Testis (tissue), 3 donors: ENCODE results near the gene VPS13C. TPM values are rescaled to one million over a fixed set of nuclear protein-coding genes. Genes with fewer than 3 reads are reported as not detected.
A peak's percentile ranks its signal among the peaks of the same experiment; 100 is the strongest.

Source experiments
- DNase-seq: peaks from one replicate; pipeline ENCODE4 v3.0.0-alpha.2; 2019
- H3K27ac ChIP-seq, 2 donors: fragments of 200-600 bp; sonication (generic); one replicate each; pipeline ENCODE4 v1.5.1; 2019
- H3K27me3 ChIP-seq: fragments of 200-600 bp; sonication (generic); one replicate; pipeline ENCODE4 v1.5.1; 2019
- H3K36me3 ChIP-seq: fragments of 200-600 bp; sonication (generic); one replicate; pipeline ENCODE4 v1.5.1; 2017; ENCODE audit warnings: low read depth; ENCODE audit errors: missing control alignments
- H3K4me1 ChIP-seq: fragments of 200-600 bp; sonication (generic); one replicate; pipeline ENCODE4 v1.5.1; 2019
- H3K4me3 ChIP-seq, 2 donors: fragments of 200-600 bp; sonication (generic); one replicate each; pipeline ENCODE4 v1.5.1; 2017 to 2019
- H3K9me3 ChIP-seq: fragments of 200-600 bp; sonication (generic); one replicate; pipeline ENCODE4 v1.5.1; 2017
- CTCF ChIP-seq, 3 experiments: fragments of 450-650 bp in 2 of 3; fragments of 200-600 bp in 1 of 3; sonication (generic) in 1 of 3; IDR thresholded peaks; one replicate each; pipeline ENCODE4 v1.5.1; 2016 to 2019; ENCODE audit warnings: antibody characterized with exemption in 3 of 3, mild to moderate bottlenecking in 2 of 3, moderate library complexity in 1 of 3
- POLR2A ChIP-seq: fragments of 450-650 bp; IDR thresholded peaks from one replicate; pipeline ENCODE4 v1.6.1; 2017; ENCODE audit warnings: antibody characterized with exemption, mild to moderate bottlenecking, moderate library complexity
- WGBS, 2 donors: methylation state at CpG; one replicate each; pipeline ENCODE4 v1.1.5; 2018; 5-methylcytosine and 5-hydroxymethylcytosine counted together
- intact Hi-C: fragments of 100-400 bp; cut with DNase I; formaldehyde crosslinking; loops from one replicate; pipeline ENCODE4 v1.15.1; 2023; ENCODE audit warnings: low total_unique reads
- polyA plus RNA-seq: library from polyadenylated mRNA; stranded (reverse); fragments of 350-450 nt; fragmentation: Illumina TruSeq; extraction: RNeasy Lipid Tissue Mini Kit (QIAGEN cat#74804); gene quantifications from one replicate; pipeline ENCODE4 v1.2.3, GENCODE V29; 2014; ENCODE audit warnings: low read depth, low replicate concordance; ENCODE audit not compliant: insufficient read depth
- total RNA-seq, 2 donors: library from RNA; depleted of rRNA; stranded (reverse); fragments of >200 nt; gene quantifications; one replicate each; pipeline ENCODE4 v1.2.3, GENCODE V29; 2016

The VPS13C gene
- total and polyA plus RNA-seq, 3 donors from 2014 or later = 21.3 to 89.1 (median 86.1) TPM

- intact Hi-C loops = no loop called here
- H3K27me3 ChIP-seq = no peaks in the 10 kb centered on the region
- no peaks in the 10 kb centered on the region for H3K4me1 ChIP-seq
- DNase-seq = no peak
- TF ChIP-seq POLR2A (no peak), CTCF (IDR thresholded peaks at IDR 0.05) (no peak)
- no peaks in the 10 kb centered on the region for H3K36me3 ChIP-seq
- WGBS, 2 donors = 2 to 6% methylated on average over 13 of the region's 13 CpGs
- H3K27ac ChIP-seq = peak overlapping the region; percentile 81 to 95
- H3K9me3 ChIP-seq = no peaks in the 10 kb centered on the region
- H3K4me3 ChIP-seq = peak overlapping the region; percentile 97 to 98
These were observed 985 bp downstream of the VPS13C start for GRCh38 chr15:62059108-62059815.

- no peak for DNase-seq
- Histone ChIP-seq H3K36me3 (no peaks in the 10 kb centered on the region), H3K9me3 (no peaks in the 10 kb centered on the region), H3K4me1 (no peaks in the 10 kb centered on the region), H3K27me3 (no peaks in the 10 kb centered on the region), H3K4me3 (no peak overlapping the region), H3K27ac (no peak overlapping the region)
- intact Hi-C loops = no loop called here
- 75 to 77% methylated on average over 5 of the region's 5 CpGs for WGBS, 2 donors
- TF ChIP-seq POLR2A (no peak), CTCF (IDR thresholded peaks at IDR 0.05) (no peak)
These were observed 1.8 kb downstream of the VPS13C start for GRCh38 chr15:62058327-62059028.

GRCh38 chr15:62057341-62057980 is 2.8 kb downstream of the VPS13C start:
- TF ChIP-seq CTCF (IDR thresholded peaks at IDR 0.05) = no peak
- TF ChIP-seq POLR2A = no peak
- WGBS, 2 donors = 77 to 82% methylated on average over 4 of the region's 4 CpGs
- no peaks in the 10 kb centered on the region for H3K4me1 ChIP-seq

GRCh38 chr15:62054979-62055378 is 5.3 kb downstream of the VPS13C start:
- H3K9me3 ChIP-seq = no peaks in the 10 kb centered on the region
- no peaks in the 10 kb centered on the region for H3K4me1 ChIP-seq
- H3K36me3 ChIP-seq = no peaks in the 10 kb centered on the region
- no peak for DNase-seq
- WGBS, 2 donors = 86 to 90% methylated on average over 5 of the region's 5 CpGs
- no peak overlapping the region for H3K4me3 ChIP-seq
- no peaks in the 10 kb centered on the region for H3K27me3 ChIP-seq
- intact Hi-C loops = no loop called here
- no peak for TF ChIP-seq POLR2A
- no peak for TF ChIP-seq CTCF (IDR thresholded peaks at IDR 0.05)
- H3K27ac ChIP-seq = no peak overlapping the region

More at GRCh38 chr15:62057341-62057980, 2.8 kb downstream of the VPS13C start:
- no peaks in the 10 kb centered on the region for H3K27me3 ChIP-seq
- no peak for DNase-seq
- no peak overlapping the region for H3K27ac ChIP-seq
- H3K9me3 ChIP-seq = no peaks in the 10 kb centered on the region
- intact Hi-C loops = no loop called here
- no peak overlapping the region for H3K4me3 ChIP-seq
- no peaks in the 10 kb centered on the region for H3K36me3 ChIP-seq
